HS-27A (cell line): ENCODE results near the gene IFNL3.
"Not testable (repeated sequence)": the region's sequence is repeated elsewhere in the genome, so short reads cannot be mapped to it uniquely, and the experiment has no call there.

ENCODE experiments used
- DNase-seq: peaks from one replicate; pipeline ENCODE4 v3.0.0-alpha.2; 2012; ENCODE audit warnings: low read depth, missing footprints

The IFNL3 gene

DNA sequence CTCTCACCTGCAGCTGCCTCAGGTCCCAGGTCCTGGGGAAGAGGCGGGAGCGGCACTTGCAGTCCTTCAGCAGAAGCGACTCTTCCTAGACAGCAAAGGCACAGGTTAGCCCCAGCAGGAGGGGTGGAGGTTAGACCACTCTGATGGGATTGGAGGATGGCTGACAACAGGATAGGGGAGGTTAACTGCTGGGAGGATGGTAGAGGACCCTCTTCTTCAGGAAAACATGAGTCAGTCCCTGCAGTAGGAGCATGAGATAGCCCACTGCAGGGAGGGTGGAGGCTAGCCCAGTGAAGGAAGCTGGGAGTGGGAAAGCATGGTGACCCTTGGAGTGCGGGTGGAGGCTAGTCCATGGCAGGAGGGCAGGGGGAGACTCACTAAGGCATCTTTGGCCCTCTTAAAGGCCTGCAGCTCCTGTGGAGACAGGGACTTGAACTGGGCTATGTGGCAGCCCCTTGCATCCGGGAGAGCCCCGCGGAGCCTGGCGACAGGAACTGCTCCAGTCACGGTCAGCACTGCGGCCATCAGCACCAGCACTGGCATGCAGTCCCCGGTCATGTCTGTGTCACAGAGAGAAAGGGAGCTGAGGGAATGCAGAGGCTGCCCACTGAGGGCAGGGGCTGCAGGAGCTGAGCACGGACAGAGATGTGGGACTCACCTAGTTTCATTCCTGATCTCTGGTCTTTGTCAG lies at the start of gene IFNL3:
Gene IFNL3, minus strand, starts transcription at position 597 of the 691 bp plus-strand sequence. Its CDS starts 39 bp downstream, at position 558.
- DNase-seq, result not testable (repeated sequence)

DNA sequence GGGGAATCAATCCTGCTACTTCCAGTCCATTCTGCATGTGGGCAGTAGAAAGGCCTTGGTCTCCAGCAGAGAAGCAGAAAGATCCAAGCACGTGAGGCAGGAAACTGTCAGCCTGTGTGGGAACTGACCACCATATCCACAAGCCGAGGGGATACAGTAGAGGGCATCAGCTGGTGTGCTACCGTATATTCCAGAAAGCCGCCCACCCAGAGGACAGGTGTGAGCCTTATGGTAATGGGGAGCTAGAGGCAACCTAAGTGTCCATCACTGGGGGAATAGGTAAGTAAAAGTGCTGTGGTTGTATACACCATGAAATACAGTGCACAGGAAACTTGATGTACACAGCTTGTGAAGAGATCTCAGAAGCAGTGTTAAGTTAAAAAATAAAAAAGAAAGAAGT lies 48.6 kb upstream of the IFNL3 start:
- DNase-seq, result no peak

DNA sequence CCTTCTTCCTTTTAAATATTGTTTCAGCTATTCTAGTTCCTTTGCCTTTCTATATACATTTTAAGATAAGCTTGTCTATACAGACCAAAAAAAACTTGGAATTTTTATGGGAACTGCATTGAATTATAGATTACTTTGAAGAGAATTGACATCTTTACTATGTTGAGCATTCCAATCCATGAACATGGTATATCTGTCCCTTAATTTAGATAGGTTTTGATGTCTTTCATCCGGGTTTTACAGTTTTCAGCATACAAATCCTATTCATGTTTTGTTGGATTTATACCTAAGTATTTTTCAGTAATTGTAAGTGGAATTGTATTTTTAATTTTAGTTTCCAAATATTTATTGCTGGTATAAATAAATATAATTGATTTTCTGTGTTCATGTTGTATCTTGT lies 39.2 kb upstream of the IFNL3 start:
- DNase-seq, result no peak

DNA sequence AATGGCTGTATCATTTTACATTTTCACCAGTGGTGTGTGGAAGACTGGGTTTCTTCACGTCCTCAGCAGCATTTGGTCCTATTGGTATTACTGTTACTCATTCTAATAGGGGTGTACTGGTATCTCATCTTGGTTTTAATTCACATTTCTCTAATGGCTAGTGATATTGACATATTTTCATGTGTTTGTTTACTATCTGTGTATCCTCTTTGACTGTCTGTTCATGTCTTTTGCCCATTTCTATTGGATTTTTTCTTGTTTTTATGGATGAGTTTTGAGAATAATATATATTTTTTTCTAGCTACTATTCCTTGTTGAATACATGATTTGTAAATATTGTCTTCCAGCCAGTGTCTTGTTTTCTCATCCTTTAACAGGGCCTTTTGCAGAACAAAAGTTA lies 37.2 kb upstream of the IFNL3 start:
- no peak for DNase-seq

DNA sequence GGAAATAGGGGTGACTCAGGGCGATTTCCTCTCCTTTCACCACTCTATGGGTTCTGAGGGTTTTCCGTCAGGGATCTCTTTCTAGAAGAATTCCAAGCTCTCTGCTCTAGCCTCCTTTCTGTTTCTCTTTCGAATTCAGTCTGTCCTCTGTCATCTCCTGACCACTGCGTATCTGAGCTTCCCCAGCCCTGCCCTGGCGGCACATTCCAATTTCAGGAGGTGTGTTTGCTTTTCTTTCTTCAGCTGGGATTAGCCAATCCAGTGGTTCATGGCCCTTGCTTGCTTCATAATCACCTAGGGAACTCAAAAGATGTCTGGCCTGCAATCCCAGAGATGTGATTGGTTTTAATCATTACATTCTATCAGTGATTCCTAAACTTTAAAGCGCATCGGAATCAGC lies 32.8 kb upstream of the IFNL3 start:
- no peak for DNase-seq

DNA sequence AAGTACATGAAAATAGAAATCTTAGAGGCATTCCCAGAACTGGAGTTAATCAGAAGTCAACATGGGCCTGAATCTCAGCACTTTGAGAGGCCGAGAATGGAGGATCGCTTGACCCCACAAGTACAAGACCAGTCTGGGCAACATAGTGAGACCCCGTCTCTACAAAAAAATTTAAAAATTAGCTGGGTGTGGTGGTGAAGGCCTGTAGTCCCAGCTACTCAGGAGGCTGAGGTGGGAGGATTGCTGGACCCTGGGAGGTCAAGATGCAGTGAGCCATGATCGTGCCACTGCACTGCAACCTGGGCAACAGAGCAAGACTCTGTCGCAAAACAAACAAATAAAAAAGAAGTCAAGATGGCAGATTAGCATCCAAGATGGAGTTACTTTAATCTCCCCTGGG lies 31.9 kb upstream of the IFNL3 start:
- no peak for DNase-seq

DNA sequence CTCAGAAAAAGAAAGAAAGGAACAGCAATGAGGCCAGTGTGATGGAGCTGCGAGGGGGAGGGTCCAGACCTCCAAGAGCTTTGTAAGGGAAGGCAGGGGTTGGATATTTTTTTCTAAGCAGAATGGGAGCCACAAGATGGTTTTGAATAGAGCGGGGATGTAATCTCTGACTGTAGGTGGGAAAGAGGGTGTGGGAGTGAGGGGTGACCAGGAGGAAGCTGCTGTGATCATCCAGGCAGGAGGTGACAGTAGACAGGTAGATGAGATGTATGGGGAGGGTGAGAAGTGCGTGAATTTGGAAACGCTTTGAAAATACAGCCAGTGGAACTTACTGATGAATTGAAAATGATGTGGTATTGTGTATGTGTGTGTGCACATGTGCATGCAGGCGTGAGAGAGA lies 30.8 kb upstream of the IFNL3 start:
- no peak for DNase-seq

DNA sequence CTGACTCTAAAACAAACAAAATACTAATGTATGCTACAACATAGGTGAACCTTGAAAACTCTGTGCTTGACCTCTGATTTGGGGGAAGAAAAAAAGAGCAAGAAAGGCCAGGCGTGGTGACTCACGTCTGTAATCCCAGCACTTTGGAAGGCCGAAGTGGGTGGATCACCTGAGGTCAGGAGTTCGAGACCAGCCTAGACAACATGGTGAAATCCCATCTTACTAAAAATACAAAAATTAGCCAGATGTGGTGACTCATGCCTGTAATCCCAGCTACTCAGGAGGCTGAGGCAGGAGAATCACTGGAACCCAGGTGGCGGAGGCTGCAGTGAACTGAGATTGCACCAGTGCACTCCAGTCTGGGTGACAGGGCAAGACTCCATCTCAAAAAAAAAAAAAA lies 29.1 kb upstream of the IFNL3 start:
- not testable (repeated sequence) for DNase-seq

DNA sequence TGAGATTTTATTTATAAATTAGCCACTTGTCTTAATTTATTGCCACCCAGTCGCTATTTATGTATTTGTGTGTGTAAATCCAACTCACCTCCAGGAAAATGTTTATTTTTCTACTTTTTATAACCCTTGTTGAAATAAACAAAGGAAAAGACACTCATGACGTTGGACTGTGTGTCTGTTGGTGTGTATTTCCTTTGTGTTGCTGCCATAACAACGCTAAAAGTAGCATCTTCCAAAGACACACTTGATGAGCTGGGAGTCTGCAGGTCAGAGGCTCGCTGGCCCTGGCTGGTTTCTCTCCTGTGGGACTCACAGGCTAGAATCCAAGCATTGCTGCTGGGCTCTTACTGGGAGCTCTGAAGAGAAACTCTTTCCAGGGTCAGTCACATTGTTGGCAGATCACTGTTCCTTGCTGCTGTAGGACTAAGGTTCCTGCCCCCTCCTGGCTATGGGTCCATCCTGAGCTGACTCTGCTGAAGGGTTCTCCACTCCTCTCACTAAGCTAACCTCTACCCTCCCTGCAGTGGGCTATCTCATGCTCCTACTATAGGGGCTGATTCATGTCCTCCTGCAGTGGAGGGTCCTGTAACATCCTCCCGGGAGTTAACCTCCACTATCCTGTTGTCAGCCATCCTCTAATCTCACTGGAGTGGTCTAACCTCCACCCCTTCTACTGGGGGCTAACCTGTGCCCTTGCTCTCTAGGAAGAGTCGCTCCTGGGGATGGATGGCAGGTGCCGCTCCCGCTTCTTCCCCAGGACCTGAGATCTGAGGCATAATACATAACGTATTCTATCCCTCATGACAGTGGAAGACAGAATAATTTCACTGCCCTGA lies 25.4 kb upstream of the IFNL3 start:
- no peak for DNase-seq

DNA sequence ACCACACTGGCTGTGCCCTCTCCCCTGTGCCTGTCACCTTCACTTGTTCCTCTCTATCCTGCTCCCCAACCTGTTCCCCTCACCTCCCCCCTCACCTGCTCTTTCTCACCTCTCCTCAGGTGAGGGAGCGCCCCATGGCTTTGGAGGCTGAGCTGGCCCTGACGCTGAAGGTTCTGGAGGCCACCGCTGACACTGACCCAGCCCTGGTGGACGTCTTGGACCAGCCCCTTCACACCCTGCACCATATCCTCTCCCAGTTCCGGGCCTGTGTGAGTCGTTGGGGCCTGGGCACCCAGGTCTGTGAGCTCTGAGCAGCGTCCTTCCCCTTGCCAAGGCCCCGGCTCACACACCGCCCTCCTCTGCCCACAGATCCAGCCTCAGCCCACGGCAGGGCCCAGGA lies 24.6 kb upstream of the IFNL3 start:
- DNase-seq, result not testable (repeated sequence)

DNA sequence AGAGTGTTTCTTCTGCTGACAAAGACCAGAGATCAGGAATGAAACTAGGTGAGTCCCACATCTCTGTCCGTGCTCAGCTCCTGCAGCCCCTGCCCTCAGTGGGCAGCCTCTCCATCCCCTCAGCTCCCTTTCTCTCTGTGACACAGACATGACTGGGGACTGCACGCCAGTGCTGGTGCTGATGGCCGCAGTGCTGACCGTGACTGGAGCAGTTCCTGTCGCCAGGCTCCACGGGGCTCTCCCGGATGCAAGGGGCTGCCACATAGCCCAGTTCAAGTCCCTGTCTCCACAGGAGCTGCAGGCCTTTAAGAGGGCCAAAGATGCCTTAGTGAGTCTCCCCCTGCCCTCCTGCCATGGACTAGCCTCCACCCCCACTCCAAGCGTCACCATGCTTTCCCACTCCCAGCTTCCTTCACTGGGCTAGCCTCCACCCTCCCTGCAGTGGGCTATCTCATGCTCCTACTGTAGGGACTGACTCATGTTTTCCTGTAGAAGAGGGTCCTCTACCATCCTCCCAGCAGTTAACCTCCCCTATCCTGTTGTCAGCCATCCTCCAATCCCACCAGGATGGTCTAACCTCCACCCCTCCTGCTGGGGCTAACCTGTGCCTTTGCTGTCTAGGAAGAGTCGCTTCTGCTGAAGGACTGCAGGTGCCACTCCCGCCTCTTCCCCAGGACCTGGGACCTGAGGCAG lies 23.9 kb upstream of the IFNL3 start:
- not testable (repeated sequence) for DNase-seq

DNA sequence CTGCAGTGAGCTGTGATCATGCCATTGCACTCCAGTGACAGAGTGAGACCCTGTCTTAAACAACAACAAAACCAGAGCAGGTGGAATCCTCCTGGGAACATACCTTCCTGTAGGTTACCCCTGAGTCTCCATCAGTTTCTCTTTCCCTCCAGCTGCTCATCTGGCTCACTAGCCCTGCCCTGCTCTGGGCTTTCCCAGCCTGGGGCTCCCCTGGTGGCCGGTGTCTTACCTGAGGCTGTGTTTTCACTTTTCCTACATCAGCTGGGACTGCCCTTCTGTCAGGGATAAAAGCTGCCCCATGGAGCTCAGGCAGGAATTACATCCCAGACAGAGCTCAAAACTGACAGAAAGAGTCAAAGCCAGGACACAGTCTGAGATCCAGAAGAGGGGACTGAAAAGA lies 23.3 kb upstream of the IFNL3 start, which contains the start of gene IFNL2:
Gene IFNL2, plus strand, starts transcription at position 312 of the 400 bp plus-strand sequence. CDS start 173 bp downstream, outside the sequence.
- DNase-seq, result not testable (repeated sequence)

DNA sequence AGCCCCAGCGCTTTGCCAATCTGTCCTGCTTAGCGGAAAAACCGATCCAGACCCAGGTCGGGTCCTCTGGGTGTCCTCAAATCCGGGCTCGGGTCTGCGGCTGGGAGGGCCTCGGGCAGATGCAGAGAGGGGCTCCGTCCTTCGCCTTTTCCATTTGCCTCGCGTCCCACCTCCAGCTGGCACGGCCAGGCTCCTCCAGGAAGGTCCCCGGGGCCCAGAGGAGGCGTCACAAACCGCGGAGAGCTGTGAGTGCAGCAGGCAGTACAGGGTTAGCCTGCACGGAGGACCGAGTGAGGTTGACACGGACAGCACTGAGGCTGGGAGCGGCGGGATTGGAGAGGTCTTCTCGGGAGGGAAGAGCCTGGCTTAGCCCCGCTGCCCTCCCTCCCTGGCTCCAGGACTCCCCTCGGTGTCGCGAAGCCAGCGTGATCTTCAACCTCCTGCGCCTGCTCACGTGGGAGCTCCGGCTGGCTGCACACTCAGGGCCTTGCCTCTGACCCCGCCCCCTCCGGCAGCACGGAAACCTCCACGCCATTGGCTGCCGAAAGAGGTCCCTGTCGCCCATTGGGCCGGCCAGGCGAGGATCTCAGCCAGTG lies 20.6 kb upstream of the IFNL3 start:
- no peak for DNase-seq

DNA sequence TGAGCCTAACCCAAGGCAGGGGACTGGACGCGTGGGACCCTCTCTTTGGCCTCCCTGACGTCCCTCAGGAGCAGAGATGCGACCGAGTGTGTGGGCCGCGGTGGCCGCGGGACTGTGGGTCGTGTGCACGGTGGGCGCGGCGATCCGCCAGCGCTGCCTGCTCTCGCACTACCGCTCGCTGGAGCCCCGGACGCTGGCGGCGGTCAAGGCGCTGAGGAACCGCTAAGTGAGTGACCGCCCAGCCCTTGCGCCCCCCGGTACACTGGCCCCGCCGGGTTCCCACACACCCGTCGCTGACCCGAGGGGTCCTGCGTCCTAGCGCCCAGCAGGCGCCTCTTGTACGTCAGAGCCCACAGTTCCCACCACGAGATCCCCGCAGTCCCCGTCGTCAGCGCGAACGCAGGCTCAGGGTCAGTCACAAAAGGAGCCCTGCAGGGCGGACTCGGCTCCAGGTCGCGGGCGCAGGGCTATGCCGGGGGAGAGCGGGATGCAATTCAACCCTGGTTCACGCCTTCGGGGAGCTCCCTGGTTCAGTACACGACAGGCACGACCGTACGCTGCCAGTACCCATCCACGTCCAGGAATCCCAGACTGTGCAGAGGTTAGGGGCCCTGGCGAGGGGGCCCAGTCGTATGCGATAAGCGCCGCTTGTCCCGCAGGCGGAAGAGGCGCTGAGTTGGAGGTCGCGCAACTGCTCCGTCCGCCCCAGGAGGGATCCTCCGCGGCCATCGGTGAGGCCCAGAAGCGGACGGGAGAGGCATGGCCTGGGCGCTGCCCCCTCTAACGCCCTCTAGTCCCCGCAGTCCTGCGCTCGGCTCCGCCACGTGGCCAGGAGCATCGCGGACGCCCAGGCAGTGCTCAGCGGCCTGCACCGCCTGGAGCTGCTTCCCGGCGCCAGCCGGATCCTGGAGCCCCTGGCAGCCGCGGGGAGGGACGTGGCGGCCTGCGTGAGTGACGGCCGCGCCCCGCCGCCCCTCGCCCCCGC lies 19.8 kb upstream of the IFNL3 start:
- DNase-seq, result no peak

DNA sequence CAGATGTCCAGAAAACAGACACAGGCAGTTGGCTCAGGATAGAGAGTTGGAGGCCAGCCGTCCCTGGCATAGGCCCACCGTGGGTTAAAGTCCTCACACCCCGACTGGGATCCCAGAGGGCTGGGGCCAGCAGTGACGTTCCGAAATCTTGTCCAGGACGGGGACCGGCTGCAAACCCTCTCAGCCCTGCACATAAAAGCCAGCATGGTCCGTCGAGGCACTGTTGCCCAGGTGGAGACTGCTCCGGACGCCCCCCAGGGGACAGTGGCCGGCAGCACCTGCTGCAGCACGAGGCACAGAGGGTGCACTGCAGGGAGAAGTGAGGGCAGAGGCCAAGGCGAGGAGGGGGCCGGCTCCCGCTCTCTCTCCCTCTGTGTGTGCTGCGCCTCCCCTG lies 19.1 kb upstream of the IFNL3 start:
- no peak for DNase-seq

DNA sequence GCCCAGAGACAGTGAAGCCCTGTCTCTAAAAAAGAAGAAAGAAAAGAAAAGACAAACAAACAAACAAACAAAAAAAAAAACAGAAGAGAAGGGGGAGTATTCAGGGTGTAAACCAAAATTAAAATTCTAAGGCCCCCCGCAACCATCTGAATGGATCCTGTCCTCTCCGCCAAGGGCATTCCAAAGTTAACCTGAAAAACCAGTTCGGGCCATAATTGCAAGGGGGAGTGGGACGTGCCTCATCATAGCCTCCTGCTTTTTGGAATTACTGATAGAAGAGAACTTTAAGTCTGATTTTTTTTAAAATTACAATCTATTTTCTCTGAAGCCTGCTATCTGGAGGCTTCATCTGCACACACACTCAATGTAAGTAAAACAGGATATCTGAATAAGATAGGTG lies 17.7 kb upstream of the IFNL3 start:
- DNase-seq, result no peak

DNA sequence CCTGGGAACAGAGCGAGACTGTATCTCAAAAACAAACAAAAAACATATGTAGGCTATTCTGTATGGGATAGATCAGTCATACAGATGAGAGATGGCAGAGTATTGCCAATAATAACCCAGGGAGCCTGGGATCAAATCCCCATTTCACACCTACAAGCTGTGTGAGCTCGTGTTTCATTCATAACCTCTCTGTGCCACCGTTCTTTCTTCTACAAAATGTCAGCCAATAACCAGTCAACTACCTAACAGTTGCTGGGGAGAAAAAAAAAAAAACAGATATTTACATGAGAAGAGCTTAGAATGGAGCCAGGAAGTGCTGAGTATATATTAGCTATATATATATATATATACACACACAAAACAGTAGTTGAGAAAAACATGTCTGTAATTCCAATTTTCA lies 16.9 kb upstream of the IFNL3 start:
- DNase-seq, result no peak

DNA sequence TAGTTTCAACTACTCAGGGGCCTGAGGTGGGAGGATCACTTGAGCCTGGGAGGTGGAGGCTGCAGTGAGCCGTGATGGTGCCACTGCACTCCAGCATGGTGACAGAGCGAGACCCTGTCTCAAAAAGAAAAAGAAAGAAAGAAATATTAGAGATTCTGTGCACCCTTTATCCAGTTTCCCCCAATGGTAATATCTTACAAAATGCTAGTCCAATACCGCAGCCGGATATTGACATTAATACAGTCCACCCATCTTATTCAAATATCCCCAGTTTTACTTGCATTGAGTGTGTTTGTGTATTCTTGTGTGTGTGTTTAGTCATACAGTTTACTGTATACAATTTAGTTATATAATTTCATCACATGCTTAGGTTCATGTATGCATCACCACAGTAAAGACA lies 12.4 kb upstream of the IFNL3 start:
- no peak for DNase-seq

DNA sequence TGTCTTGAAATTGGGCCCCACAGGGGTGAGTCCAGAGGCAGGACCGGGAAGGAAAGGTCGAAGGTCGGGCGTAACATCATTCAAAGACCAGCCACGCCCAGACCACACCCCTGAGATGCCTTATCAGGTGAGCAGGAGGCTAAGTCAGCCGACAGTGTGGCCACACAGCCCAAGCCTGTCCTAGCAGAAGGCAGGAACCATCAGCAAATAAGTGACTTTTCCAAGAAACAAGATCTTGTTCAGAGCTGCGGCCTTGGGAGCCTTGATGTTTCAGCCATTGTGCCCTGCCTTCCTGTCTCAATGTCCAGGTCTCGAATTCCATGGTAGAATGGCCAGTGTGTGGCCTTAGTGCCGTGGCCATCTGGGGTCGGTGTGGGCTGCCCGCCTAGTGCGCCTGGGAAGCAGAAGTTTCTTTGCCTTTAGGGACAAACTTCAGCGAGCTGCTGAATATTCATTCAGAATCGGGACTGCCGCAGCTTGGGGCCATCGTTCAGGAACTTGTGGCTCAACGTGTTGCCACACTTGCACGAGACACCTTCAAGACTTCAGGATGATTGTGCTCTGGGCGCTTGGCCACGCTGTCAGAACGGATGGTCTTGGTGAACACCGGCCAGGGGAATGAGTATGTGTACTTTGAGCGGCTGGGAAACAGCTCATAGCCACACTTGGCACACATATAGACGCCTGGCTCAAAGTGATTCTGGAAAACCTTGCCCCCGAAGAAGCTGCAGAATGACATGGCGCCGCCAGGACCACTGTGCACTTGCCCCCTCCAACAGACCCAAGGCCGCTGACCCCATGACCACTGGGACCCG lies 9.9 kb upstream of the IFNL3 start:
- DNase-seq, result no peak
